WTC11 (cell line): ENCODE results near the gene BOC. TPM values are rescaled to one million over a fixed set of nuclear protein-coding genes. Genes with fewer than 3 reads are reported as not detected.

Source experiments
- ATAC-seq: fragments of 200-7000 bp; cut with Tn5 transposase; 2 replicates; pipeline ENCODE4 v1.10.0; 2021; ENCODE audit warnings: mild to moderate bottlenecking, moderate library complexity
- CTCF ChIA-PET: fragments of 300-600 bp; sonication (Branson Sonifier 250); formaldehyde crosslinking; loops from one replicate; lab custom pipeline; 2021; ENCODE audit warnings: antibody characterized with exemption; lab: Charles Lee
- POLR2A ChIA-PET: fragments of 350-600 bp; sonication (Branson Sonifier 250); formaldehyde crosslinking; loops from one replicate; lab custom pipeline; 2021; ENCODE audit warnings: antibody characterized with exemption; lab: Charles Lee
- DNase-seq: peaks from one replicate; pipeline ENCODE4 v3.0.0; 2021; ENCODE audit warnings: low spot score
- H3K27ac Mint-ChIP-seq: 2 replicates; pipeline ENCODE4 v1.8.0; 2021; ENCODE audit warnings: mixed read lengths
- H3K27me3 Mint-ChIP-seq: 2 replicates; pipeline ENCODE4 v1.8.0; 2021; ENCODE audit warnings: low read depth, mild to moderate bottlenecking, moderate library complexity, mixed read lengths
- H3K36me3 Mint-ChIP-seq: 2 replicates; pipeline ENCODE4 v1.8.0; 2021; ENCODE audit warnings: mixed read lengths
- H3K4me1 Mint-ChIP-seq: 2 replicates; pipeline ENCODE4 v1.8.0; 2022; ENCODE audit warnings: mixed read lengths
- H3K4me3 Mint-ChIP-seq: 2 replicates; pipeline ENCODE4 v1.8.0; 2021; ENCODE audit warnings: mild to moderate bottlenecking, moderate library complexity, mixed read lengths
- H3K9me3 Mint-ChIP-seq: 2 replicates; pipeline ENCODE4 v1.8.0; 2021; ENCODE audit warnings: mixed read lengths
- ATF1 ChIP-seq: sonication (generic); formaldehyde crosslinking; IDR thresholded peaks from 2 replicates; pipeline ENCODE4 v1.8.1; 2023; ENCODE audit warnings: mild to moderate bottlenecking, moderate library complexity, missing genetic modification reagents
- CBFB ChIP-seq: sonication (generic); formaldehyde crosslinking; IDR thresholded peaks from 2 replicates; pipeline ENCODE4 v1.8.1; 2022; ENCODE audit warnings: mild to moderate bottlenecking, low read depth, missing genetic modification reagents
- CREM ChIP-seq: sonication (generic); formaldehyde crosslinking; IDR thresholded peaks from 2 replicates; pipeline ENCODE4 v1.8.1; 2022; ENCODE audit warnings: mild to moderate bottlenecking, missing genetic modification reagents, moderate library complexity
- ESRRA ChIP-seq: sonication (generic); formaldehyde crosslinking; IDR thresholded peaks from 2 replicates; pipeline ENCODE4 v1.8.1; 2022; ENCODE audit warnings: mild to moderate bottlenecking, missing genetic modification reagents, borderline replicate concordance
- ETV6 ChIP-seq: sonication (generic); formaldehyde crosslinking; IDR thresholded peaks from 2 replicates; pipeline ENCODE4 v1.8.1; 2022; ENCODE audit warnings: mild to moderate bottlenecking, missing genetic modification reagents
- FOXJ3 ChIP-seq: sonication (generic); formaldehyde crosslinking; IDR thresholded peaks from 2 replicates; pipeline ENCODE4 v1.9.0; 2021; ENCODE audit warnings: missing genetic modification reagents, mild to moderate bottlenecking, borderline replicate concordance
- GTF2I ChIP-seq: fragments of 250-450 bp; sonication (Bioruptor Pico); conservative IDR thresholded peaks from 2 replicates; pipeline ENCODE4 v1.4.0; 2021; ENCODE audit warnings: mild to moderate bottlenecking
- JAZF1 ChIP-seq: fragments of 250-450 bp; sonication (Bioruptor Pico); IDR thresholded peaks from 2 replicates; pipeline ENCODE4 v1.9.0; 2021; ENCODE audit warnings: moderate library complexity, mild to moderate bottlenecking, inconsistent platforms
- KAT7 ChIP-seq: sonication (generic); formaldehyde crosslinking; IDR thresholded peaks from 2 replicates; pipeline ENCODE4 v1.8.1; 2023; ENCODE audit warnings: missing genetic modification reagents, mild to moderate bottlenecking, borderline replicate concordance
- NFE2L1 ChIP-seq: sonication (generic); formaldehyde crosslinking; IDR thresholded peaks from 2 replicates; pipeline ENCODE4 v1.8.1; 2023; ENCODE audit warnings: missing genetic modification reagents
- NR3C1 ChIP-seq: sonication (generic); formaldehyde crosslinking; conservative IDR thresholded peaks from 2 replicates; pipeline ENCODE4 v1.8.1; 2023; ENCODE audit warnings: low read depth, mild to moderate bottlenecking, missing genetic modification reagents
- RELA ChIP-seq: sonication (generic); formaldehyde crosslinking; IDR thresholded peaks from 2 replicates; pipeline ENCODE4 v1.8.1; 2022; ENCODE audit warnings: missing genetic modification reagents, mild to moderate bottlenecking, borderline replicate concordance
- SMAD4 ChIP-seq: sonication (generic); formaldehyde crosslinking; IDR thresholded peaks from 2 replicates; pipeline ENCODE4 v1.8.0; 2022; ENCODE audit warnings: mild to moderate bottlenecking, missing genetic modification reagents
- TEAD4 ChIP-seq: sonication (generic); formaldehyde crosslinking; IDR thresholded peaks from 2 replicates; pipeline ENCODE4 v1.8.0; 2022; ENCODE audit warnings: mild to moderate bottlenecking, missing genetic modification reagents
- ZNF138 ChIP-seq: sonication (generic); formaldehyde crosslinking; conservative IDR thresholded peaks from 2 replicates; pipeline ENCODE4 v1.8.1; 2022; ENCODE audit warnings: mild to moderate bottlenecking, moderate library complexity, missing genetic modification reagents
- ZNF219 ChIP-seq: sonication (generic); formaldehyde crosslinking; IDR thresholded peaks from 2 replicates; pipeline ENCODE4 v1.8.0; 2023; ENCODE audit warnings: missing genetic modification reagents, mild to moderate bottlenecking, borderline replicate concordance
- total RNA-seq: library from RNA; stranded (reverse); gene quantifications from 3 replicates; pipeline ENCODE4 v1.2.3, GENCODE V29; 2021
- TF ChIP-seq, protein P1 (sequence below): sonication (generic); formaldehyde crosslinking; IDR thresholded peaks from 2 replicates; pipeline ENCODE4 v1.8.1; 2023; ENCODE audit warnings: mild to moderate bottlenecking, missing genetic modification reagents
- TF ChIP-seq, protein P2 (sequence below): sonication (generic); formaldehyde crosslinking; IDR thresholded peaks from 2 replicates; pipeline ENCODE4 v1.8.1; 2022; ENCODE audit warnings: mild to moderate bottlenecking, missing genetic modification reagents, moderate library complexity, borderline replicate concordance
- TF ChIP-seq, protein P3 (sequence below): sonication (generic); formaldehyde crosslinking; IDR thresholded peaks from 2 replicates; pipeline ENCODE4 v1.8.1; 2022; ENCODE audit warnings: mild to moderate bottlenecking, moderate library complexity, missing genetic modification reagents
- TF ChIP-seq, protein P4 (sequence below): sonication (generic); formaldehyde crosslinking; IDR thresholded peaks from 2 replicates; pipeline ENCODE4 v1.8.0; 2022; ENCODE audit warnings: missing genetic modification reagents
- TF ChIP-seq, protein P5 (sequence below): sonication (generic); formaldehyde crosslinking; conservative IDR thresholded peaks from 2 replicates; pipeline ENCODE4 v1.8.1; 2022; ENCODE audit warnings: mild to moderate bottlenecking, missing genetic modification reagents
- TF ChIP-seq, protein P6 (sequence below): sonication (generic); formaldehyde crosslinking; IDR thresholded peaks from 2 replicates; pipeline ENCODE4 v1.8.0; 2022; ENCODE audit warnings: mild to moderate bottlenecking, missing genetic modification reagents

The BOC gene
- total RNA-seq, 1 experiment from 2014 or later: 8.0 TPM

DNA sequence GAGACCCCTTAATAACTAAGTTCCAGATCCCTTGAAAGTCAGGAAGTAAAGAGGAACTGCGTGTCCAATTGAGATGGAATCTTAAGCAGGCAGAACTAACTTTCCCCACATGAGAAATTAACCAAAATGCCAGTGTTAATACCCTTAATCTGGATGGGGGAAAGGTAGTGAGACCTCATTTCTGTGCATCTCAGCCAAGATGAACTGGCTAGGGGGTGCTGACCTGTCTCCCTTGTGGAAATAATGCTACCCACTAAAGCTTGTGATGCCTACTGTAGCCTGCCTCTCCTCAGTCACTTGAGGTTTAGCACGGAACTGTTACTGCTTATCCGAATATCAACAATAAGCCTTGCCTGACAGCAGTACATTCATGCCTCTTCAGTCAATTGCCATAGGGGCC, 15.1 kb downstream of the BOC start:
- DNase-seq: no peak
- no peak overlapping the region for H3K27ac Mint-ChIP-seq
- no peak for TF ChIP-seq TEAD4 (CRISPR knock-in tag)
- TF ChIP-seq, protein P1, sequence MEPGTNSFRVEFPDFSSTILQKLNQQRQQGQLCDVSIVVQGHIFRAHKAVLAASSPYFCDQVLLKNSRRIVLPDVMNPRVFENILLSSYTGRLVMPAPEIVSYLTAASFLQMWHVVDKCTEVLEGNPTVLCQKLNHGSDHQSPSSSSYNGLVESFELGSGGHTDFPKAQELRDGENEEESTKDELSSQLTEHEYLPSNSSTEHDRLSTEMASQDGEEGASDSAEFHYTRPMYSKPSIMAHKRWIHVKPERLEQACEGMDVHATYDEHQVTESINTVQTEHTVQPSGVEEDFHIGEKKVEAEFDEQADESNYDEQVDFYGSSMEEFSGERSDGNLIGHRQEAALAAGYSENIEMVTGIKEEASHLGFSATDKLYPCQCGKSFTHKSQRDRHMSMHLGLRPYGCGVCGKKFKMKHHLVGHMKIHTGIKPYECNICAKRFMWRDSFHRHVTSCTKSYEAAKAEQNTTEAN (CRISPR knock-in tag): no peak
- no peak for TF ChIP-seq NR3C1
- TF ChIP-seq FOXJ3 (CRISPR knock-in tag): no peak
- no peak for TF ChIP-seq SMAD4 (CRISPR knock-in tag)
- no peak for TF ChIP-seq CBFB (CRISPR knock-in tag)
- TF ChIP-seq ATF1 (CRISPR knock-in tag): no peak
- TF ChIP-seq GTF2I: no peak
- TF ChIP-seq ESRRA (CRISPR knock-in tag): no peak
- no peak for TF ChIP-seq ZNF219 (CRISPR knock-in tag)
- TF ChIP-seq, protein P2, sequence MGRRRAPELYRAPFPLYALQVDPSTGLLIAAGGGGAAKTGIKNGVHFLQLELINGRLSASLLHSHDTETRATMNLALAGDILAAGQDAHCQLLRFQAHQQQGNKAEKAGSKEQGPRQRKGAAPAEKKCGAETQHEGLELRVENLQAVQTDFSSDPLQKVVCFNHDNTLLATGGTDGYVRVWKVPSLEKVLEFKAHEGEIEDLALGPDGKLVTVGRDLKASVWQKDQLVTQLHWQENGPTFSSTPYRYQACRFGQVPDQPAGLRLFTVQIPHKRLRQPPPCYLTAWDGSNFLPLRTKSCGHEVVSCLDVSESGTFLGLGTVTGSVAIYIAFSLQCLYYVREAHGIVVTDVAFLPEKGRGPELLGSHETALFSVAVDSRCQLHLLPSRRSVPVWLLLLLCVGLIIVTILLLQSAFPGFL: no peak
- TF ChIP-seq CREM (CRISPR knock-in tag): no peak
- TF ChIP-seq ETV6: no peak
- TF ChIP-seq KAT7 (CRISPR knock-in tag): no peak
- TF ChIP-seq, protein P3, sequence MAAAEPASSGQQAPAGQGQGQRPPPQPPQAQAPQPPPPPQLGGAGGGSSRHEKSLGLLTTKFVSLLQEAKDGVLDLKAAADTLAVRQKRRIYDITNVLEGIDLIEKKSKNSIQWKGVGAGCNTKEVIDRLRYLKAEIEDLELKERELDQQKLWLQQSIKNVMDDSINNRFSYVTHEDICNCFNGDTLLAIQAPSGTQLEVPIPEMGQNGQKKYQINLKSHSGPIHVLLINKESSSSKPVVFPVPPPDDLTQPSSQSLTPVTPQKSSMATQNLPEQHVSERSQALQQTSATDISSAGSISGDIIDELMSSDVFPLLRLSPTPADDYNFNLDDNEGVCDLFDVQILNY: no peak
- TF ChIP-seq, protein P4, sequence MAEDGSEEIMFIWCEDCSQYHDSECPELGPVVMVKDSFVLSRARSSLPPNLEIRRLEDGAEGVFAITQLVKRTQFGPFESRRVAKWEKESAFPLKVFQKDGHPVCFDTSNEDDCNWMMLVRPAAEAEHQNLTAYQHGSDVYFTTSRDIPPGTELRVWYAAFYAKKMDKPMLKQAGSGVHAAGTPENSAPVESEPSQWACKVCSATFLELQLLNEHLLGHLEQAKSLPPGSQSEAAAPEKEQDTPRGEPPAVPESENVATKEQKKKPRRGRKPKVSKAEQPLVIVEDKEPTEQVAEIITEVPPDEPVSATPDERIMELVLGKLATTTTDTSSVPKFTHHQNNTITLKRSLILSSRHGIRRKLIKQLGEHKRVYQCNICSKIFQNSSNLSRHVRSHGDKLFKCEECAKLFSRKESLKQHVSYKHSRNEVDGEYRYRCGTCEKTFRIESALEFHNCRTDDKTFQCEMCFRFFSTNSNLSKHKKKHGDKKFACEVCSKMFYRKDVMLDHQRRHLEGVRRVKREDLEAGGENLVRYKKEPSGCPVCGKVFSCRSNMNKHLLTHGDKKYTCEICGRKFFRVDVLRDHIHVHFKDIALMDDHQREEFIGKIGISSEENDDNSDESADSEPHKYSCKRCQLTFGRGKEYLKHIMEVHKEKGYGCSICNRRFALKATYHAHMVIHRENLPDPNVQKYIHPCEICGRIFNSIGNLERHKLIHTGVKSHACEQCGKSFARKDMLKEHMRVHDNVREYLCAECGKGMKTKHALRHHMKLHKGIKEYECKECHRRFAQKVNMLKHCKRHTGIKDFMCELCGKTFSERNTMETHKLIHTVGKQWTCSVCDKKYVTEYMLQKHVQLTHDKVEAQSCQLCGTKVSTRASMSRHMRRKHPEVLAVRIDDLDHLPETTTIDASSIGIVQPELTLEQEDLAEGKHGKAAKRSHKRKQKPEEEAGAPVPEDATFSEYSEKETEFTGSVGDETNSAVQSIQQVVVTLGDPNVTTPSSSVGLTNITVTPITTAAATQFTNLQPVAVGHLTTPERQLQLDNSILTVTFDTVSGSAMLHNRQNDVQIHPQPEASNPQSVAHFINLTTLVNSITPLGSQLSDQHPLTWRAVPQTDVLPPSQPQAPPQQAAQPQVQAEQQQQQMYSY (CRISPR knock-in tag): no peak
- TF ChIP-seq, protein P5, sequence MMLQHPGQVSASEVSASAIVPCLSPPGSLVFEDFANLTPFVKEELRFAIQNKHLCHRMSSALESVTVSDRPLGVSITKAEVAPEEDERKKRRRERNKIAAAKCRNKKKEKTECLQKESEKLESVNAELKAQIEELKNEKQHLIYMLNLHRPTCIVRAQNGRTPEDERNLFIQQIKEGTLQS (CRISPR knock-in tag): no peak
- TF ChIP-seq, protein P6, sequence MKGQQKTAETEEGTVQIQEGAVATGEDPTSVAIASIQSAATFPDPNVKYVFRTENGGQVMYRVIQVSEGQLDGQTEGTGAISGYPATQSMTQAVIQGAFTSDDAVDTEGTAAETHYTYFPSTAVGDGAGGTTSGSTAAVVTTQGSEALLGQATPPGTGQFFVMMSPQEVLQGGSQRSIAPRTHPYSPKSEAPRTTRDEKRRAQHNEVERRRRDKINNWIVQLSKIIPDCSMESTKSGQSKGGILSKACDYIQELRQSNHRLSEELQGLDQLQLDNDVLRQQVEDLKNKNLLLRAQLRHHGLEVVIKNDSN: no peak
- TF ChIP-seq RELA (CRISPR knock-in tag): no peak

DNA sequence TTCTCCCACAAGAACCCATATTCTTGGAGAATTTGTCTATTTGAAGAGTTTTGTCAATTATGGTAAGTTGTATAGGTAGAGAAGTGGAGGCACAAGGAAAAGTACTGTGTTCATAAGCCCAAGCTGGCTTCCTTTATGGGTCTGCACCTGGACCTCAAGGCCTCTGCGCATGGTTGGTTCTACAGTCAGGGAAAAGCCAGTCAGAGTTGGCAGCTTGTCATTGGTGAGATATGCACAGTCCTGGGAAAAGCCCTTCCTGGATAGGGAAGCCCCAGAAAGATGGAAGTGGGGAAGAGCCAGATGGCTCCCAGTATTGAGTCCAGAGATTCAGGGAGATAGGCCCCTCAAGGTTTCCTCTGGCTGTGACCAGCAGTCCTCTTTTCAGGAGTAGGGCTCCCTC, 15.8 kb downstream of the BOC start:
- H3K4me3 Mint-ChIP-seq: no peak overlapping the region
- no peak for ATAC-seq
- ChIA-PET POLR2A (no interaction called here), CTCF (interaction anchor here (1.1 to 2.3 kb wide), 3 partner anchors 9 to 28 kb away, joined by 3 to 8 read pairs (median 6); partner anchors contain the start of gene BOC)
- H3K4me1 Mint-ChIP-seq: peaks cover 38% of the 10 kb centered on the region
- H3K27ac Mint-ChIP-seq: no peak overlapping the region
- no peaks in the 10 kb centered on the region for H3K36me3 Mint-ChIP-seq
- H3K9me3 Mint-ChIP-seq: no peaks in the 10 kb centered on the region
- DNase-seq: no peak
- TF ChIP-seq JAZF1 (CRISPR knock-in tag) (no peak), NFE2L1 (CRISPR knock-in tag) (no peak), FOXJ3 (CRISPR knock-in tag) (no peak), ZNF138 (no peak)
- TF ChIP-seq, protein P6: no peak
- H3K27me3 Mint-ChIP-seq: no peaks in the 10 kb centered on the region

More for the DNA sequence above, 15.1 kb downstream of the BOC start:
- H3K9me3 Mint-ChIP-seq: no peaks in the 10 kb centered on the region
- CTCF ChIA-PET: no interaction called here
- H3K27me3 Mint-ChIP-seq: no peaks in the 10 kb centered on the region; the same call in 1 of the 2 replicates
- POLR2A ChIA-PET: no interaction called here
- ATAC-seq: no peak
- no peak overlapping the region for H3K4me3 Mint-ChIP-seq
- no peaks in the 10 kb centered on the region for H3K36me3 Mint-ChIP-seq
- H3K4me1 Mint-ChIP-seq: peaks cover 38% of the 10 kb centered on the region
